HEK293T (cell line): ENCODE measurements around the gene UGGT1.

ENCODE experiments used
- ARNT ChIP-seq: fragments of 450-650 bp; IDR thresholded peaks from 2 replicates; pipeline ENCODE4 v1.6.1; 2017; ENCODE audit warnings: mild to moderate bottlenecking
- BHLHE40 ChIP-seq: fragments of 450-650 bp; IDR thresholded peaks from 2 replicates; pipeline ENCODE4 v1.6.1; 2016; ENCODE audit warnings: mild to moderate bottlenecking, moderate library complexity, borderline replicate concordance
- ELF4 ChIP-seq: fragments of 450-650 bp; IDR thresholded peaks from 2 replicates; pipeline ENCODE4 v1.6.1; 2017; ENCODE audit warnings: antibody characterized with exemption
- FOXA1 ChIP-seq: fragments of 450-650 bp; IDR thresholded peaks from 2 replicates; pipeline ENCODE4 v1.6.1; 2016; ENCODE audit warnings: mild to moderate bottlenecking
- FOXK2 ChIP-seq: fragments of 450-650 bp; IDR thresholded peaks from 2 replicates; pipeline ENCODE4 v1.6.1; 2016; ENCODE audit warnings: mild to moderate bottlenecking
- FOXM1 ChIP-seq: fragments of 450-650 bp; IDR thresholded peaks from 2 replicates; pipeline ENCODE4 v1.6.1; 2017; ENCODE audit warnings: mild to moderate bottlenecking, borderline replicate concordance
- HDGF ChIP-seq: fragments of 450-650 bp; IDR thresholded peaks from 2 replicates; pipeline ENCODE4 v1.6.1; 2017; ENCODE audit warnings: antibody characterized with exemption, borderline replicate concordance
- LEF1 ChIP-seq: fragments of 450-650 bp; IDR thresholded peaks from 2 replicates; pipeline ENCODE4 v1.6.1; 2017; ENCODE audit warnings: mild to moderate bottlenecking, borderline replicate concordance
- NFRKB ChIP-seq: fragments of 450-650 bp; IDR thresholded peaks from 2 replicates; pipeline ENCODE4 v1.6.1; 2016; ENCODE audit warnings: mild to moderate bottlenecking, moderate library complexity
- SP1 ChIP-seq: fragments of 450-650 bp; IDR thresholded peaks from 2 replicates; pipeline ENCODE4 v1.6.1; 2017
- SUZ12 ChIP-seq: fragments of 450-650 bp; IDR thresholded peaks from 2 replicates; pipeline ENCODE4 v1.6.1; 2016; ENCODE audit warnings: mild to moderate bottlenecking
- TARDBP ChIP-seq: fragments of 450-650 bp; IDR thresholded peaks from 2 replicates; pipeline ENCODE4 v1.6.1; 2016
- ZNF384 ChIP-seq: fragments of 450-650 bp; IDR thresholded peaks from 2 replicates; pipeline ENCODE4 v1.6.1; 2016
- TF ChIP-seq, protein P1 (sequence below): fragments of 450-650 bp; IDR thresholded peaks from 2 replicates; pipeline ENCODE4 v1.6.1; 2016

DNA sequence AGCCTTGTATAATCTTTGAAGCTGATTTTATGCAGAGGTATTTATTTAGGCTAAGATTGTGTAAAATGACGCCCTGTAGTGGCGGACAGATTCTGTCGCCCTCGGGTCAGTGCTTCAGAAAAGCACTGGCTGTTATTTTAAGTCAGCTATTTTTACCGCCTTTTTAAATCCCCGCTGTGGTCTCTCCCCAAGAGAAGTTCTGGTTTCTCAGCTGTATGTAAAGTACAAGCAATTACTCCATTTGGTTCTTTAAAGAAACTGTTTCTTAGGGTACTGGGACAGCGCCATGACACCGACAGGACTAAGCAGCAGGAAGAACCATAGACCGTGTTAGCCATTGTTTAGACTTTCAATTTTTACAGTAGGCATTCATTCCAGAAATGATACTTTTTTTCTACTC, 65.0 kb downstream of the UGGT1 start:
- no peak for TF ChIP-seq LEF1
- TF ChIP-seq ARNT, result no peak
- no peak for TF ChIP-seq SP1
- no peak for TF ChIP-seq FOXA1
- no peak for TF ChIP-seq ELF4
- TF ChIP-seq, protein P1, sequence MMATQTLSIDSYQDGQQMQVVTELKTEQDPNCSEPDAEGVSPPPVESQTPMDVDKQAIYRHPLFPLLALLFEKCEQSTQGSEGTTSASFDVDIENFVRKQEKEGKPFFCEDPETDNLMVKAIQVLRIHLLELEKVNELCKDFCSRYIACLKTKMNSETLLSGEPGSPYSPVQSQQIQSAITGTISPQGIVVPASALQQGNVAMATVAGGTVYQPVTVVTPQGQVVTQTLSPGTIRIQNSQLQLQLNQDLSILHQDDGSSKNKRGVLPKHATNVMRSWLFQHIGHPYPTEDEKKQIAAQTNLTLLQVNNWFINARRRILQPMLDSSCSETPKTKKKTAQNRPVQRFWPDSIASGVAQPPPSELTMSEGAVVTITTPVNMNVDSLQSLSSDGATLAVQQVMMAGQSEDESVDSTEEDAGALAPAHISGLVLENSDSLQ, result no peak
- TF ChIP-seq FOXM1, result no peak
- TF ChIP-seq SUZ12, result no peak
- TF ChIP-seq NFRKB, result no peak
- no peak for TF ChIP-seq FOXK2
- no peak for TF ChIP-seq BHLHE40
- no peak for TF ChIP-seq TARDBP
- no peak for TF ChIP-seq HDGF
- TF ChIP-seq ZNF384, result no peak
